Measurements from ENCODE around the gene SLBP.

DNA sequence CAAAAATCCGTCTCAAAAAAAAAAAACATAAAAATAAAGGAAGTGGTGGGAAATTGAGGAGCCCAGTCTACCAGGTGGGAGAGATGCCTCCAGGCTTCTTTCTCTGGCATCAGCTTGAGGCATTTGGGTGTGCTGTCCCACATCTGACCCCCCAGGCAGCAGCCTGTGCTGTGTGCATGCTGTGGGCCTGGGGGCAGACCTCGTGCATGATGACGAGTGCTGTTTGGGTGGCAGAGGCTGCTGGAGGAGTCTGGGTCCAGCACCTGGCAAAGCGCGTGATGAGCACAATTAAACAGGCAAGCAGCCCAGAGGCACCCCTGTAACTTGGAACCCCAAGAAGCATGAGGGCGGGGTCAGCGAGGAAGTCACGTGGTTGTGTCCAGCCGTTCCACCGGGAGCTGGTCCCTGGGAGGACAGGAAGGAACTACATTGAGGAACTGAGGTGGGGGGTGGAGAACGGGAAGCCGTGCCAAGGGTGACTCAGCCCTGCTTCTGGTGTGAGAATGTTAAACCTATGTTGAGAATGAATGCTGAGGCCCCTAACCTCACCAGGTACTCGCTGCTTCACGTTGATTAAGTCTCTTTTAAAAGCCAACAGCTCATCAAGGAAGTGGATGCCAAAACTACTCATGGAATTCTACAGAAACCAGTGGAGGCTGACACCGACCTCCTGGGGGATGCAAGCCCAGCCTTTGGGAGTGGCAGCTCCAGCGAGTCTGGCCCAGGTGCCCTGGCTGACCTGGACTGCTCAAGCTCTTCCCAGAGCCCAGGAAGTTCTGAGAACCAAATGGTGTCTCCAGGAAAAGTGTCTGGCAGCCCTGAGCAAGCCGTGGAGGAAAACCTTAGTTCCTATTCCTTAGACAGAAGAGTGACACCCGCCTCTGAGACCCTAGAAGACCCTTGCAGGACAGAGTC, 15.3 kb upstream of the SLBP start:
- TF ChIP-seq, protein P1, sequence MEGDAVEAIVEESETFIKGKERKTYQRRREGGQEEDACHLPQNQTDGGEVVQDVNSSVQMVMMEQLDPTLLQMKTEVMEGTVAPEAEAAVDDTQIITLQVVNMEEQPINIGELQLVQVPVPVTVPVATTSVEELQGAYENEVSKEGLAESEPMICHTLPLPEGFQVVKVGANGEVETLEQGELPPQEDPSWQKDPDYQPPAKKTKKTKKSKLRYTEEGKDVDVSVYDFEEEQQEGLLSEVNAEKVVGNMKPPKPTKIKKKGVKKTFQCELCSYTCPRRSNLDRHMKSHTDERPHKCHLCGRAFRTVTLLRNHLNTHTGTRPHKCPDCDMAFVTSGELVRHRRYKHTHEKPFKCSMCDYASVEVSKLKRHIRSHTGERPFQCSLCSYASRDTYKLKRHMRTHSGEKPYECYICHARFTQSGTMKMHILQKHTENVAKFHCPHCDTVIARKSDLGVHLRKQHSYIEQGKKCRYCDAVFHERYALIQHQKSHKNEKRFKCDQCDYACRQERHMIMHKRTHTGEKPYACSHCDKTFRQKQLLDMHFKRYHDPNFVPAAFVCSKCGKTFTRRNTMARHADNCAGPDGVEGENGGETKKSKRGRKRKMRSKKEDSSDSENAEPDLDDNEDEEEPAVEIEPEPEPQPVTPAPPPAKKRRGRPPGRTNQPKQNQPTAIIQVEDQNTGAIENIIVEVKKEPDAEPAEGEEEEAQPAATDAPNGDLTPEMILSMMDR (IDR thresholded peaks at IDR 0.05; ENCODE audit: control extremely low read depth in 1 of 3, insufficient read depth in 1 of 3, low read depth in 1 of 3, low read length in 3 of 3): no peak
- TF ChIP-seq, protein P2, sequence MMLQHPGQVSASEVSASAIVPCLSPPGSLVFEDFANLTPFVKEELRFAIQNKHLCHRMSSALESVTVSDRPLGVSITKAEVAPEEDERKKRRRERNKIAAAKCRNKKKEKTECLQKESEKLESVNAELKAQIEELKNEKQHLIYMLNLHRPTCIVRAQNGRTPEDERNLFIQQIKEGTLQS (IDR thresholded peaks at IDR 0.05; ENCODE audit: insufficient read depth, low read depth, low read length): no peak
- TF ChIP-seq HDAC2 (IDR thresholded peaks at IDR 0.05; ENCODE audit: borderline replicate concordance in 1 of 2, low read depth in 2 of 2, low read length in 2 of 2): no peak
- no peak for TF ChIP-seq RXRA (IDR thresholded peaks at IDR 0.05; ENCODE audit: insufficient read depth, low read depth, low read length)
- TF ChIP-seq EP300 (IDR thresholded peaks at IDR 0.05; ENCODE audit: borderline replicate concordance in 1 of 2, low read depth in 2 of 2, low read length in 2 of 2): no peak
- TF ChIP-seq RBBP5 (IDR thresholded peaks at IDR 0.05; ENCODE audit: borderline replicate concordance, low read depth, low read length): no peak
- no peak for TF ChIP-seq JUND (IDR thresholded peaks at IDR 0.05; ENCODE audit: low read length)
- TF ChIP-seq NANOG (IDR thresholded peaks at IDR 0.05; ENCODE audit: insufficient read depth, low read depth, low read length, poor library complexity, severe bottlenecking): no peak
- TF ChIP-seq POLR2A (IDR thresholded peaks at IDR 0.05; ENCODE audit: control extremely low read depth in 1 of 2, low read depth in 2 of 2, low read length in 2 of 2): no peak
- no peak for TF ChIP-seq ZNF274 (IDR thresholded peaks at IDR 0.05; ENCODE audit: borderline replicate concordance, extremely low read depth, low read length)
- no peak for TF ChIP-seq CREB1 (IDR thresholded peaks at IDR 0.05)

Data from H1 (cell line).